ENCODE measurements around the gene MOCOS. TPM values are rescaled to one million over a fixed set of nuclear protein-coding genes. Genes with fewer than 3 reads are reported as not detected.

Gene MOCOS
- polyA plus RNA-seq, 1 donor, result 3.8 TPM

- no peaks in the 10 kb centered on the region for H3K27me3 ChIP-seq (ENCODE audit: control insufficient read depth, insufficient read depth, low read length)
- H3K27ac ChIP-seq (ENCODE audit: low read length), result no peak overlapping the region
- no peak overlapping the region for H3K4me3 ChIP-seq (ENCODE audit: low read length)
- H3K4me1 ChIP-seq (ENCODE audit: control insufficient read depth, insufficient read depth, low read length), result no peaks in the 10 kb centered on the region
- no peaks in the 10 kb centered on the region for H3K9me3 ChIP-seq (ENCODE audit: control insufficient read depth, low read depth, low read length)
- WGBS (ENCODE audit: insufficient coverage, low lambda C conversion rate), result no CpG with 5 or more reads among the region's 8 CpGs
- DNase-seq, result no peak
- no peaks in the 10 kb centered on the region for H3K36me3 ChIP-seq (ENCODE audit: control insufficient read depth, insufficient read depth, low read length)
Measured at GRCh38 chr18:36264283-36264682, 77.0 kb downstream of the MOCOS start.

DNA sequence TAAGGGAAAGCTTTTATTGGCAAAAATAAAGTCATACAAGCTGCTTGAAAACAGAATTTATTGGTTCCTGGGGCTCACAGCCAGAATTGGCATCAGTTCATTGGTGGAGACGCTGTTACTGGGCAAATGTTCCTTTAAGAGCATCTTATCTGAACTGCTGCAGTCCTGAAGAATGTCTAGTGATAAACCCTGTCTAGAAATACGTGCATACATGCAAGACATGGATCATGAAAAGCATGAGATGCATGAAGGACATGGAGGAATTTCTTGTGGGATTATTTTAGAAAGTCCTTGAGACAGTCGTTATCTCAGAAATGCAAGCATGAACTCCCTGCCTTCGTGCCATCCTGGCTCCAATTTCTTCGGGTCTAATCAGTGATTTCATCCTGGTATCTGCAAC is 77.7 kb downstream of the MOCOS start:
- Histone ChIP-seq H3K27me3 (ENCODE audit: control insufficient read depth, insufficient read depth, low read length) (no peaks in the 10 kb centered on the region), H3K4me1 (ENCODE audit: control insufficient read depth, insufficient read depth, low read length) (no peaks in the 10 kb centered on the region), H3K27ac (ENCODE audit: low read length) (no peak overlapping the region), H3K4me3 (ENCODE audit: low read length) (no peak overlapping the region), H3K9me3 (ENCODE audit: control insufficient read depth, low read depth, low read length) (no peaks in the 10 kb centered on the region), H3K36me3 (ENCODE audit: control insufficient read depth, insufficient read depth, low read length) (no peaks in the 10 kb centered on the region)
- 17% methylated on average over 1 of the region's 5 CpGs for WGBS (ENCODE audit: insufficient coverage, low lambda C conversion rate)
- DNase-seq, result peak in 1 of 2 donors; percentile 17

DNA sequence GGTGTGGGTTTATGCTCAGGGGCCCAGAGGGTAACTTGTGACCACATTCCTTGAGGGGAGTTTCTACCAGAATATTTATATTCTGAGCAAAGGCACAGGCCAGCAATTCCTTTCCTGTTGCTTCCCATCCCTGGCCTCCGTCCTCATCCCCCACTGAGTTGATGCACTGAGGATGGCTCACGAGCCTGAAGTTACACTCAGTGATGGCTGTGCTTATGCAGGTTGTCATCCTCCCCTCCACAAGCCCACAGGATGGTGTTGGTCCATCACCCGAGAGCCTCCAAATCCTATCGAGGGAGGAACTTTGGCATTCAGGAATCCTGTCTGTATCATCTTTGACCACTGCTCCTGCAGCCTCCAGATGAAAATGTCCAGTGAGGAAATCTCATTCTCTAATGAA is 81.9 kb downstream of the MOCOS start:
- no CpG with 5 or more reads among the region's 4 CpGs for WGBS (ENCODE audit: insufficient coverage, low lambda C conversion rate)

GRCh38 chr18:36271153-36271552 is 83.9 kb downstream of the MOCOS start:
- peaks cover 3% of the 10 kb centered on the region for H3K9me3 ChIP-seq (ENCODE audit: control insufficient read depth, low read depth, low read length)
- no peak overlapping the region for H3K4me3 ChIP-seq (ENCODE audit: low read length)
- H3K27me3 ChIP-seq (ENCODE audit: control insufficient read depth, insufficient read depth, low read length), result no peaks in the 10 kb centered on the region
- H3K4me1 ChIP-seq (ENCODE audit: control insufficient read depth, insufficient read depth, low read length), result no peaks in the 10 kb centered on the region
- DNase-seq, result no peak
- no peak overlapping the region for H3K27ac ChIP-seq (ENCODE audit: low read length)
- H3K36me3 ChIP-seq (ENCODE audit: control insufficient read depth, insufficient read depth, low read length), result no peaks in the 10 kb centered on the region

More for the DNA sequence above, 81.9 kb downstream of the MOCOS start:
- no peak for DNase-seq
- no peaks in the 10 kb centered on the region for H3K36me3 ChIP-seq (ENCODE audit: control insufficient read depth, insufficient read depth, low read length)
- H3K4me3 ChIP-seq (ENCODE audit: low read length), result no peak overlapping the region
- H3K4me1 ChIP-seq (ENCODE audit: control insufficient read depth, insufficient read depth, low read length), result no peaks in the 10 kb centered on the region
- H3K27me3 ChIP-seq (ENCODE audit: control insufficient read depth, insufficient read depth, low read length), result no peaks in the 10 kb centered on the region
- no peak overlapping the region for H3K27ac ChIP-seq (ENCODE audit: low read length)
- H3K9me3 ChIP-seq (ENCODE audit: control insufficient read depth, low read depth, low read length), result peaks cover 3% of the 10 kb centered on the region

DNA sequence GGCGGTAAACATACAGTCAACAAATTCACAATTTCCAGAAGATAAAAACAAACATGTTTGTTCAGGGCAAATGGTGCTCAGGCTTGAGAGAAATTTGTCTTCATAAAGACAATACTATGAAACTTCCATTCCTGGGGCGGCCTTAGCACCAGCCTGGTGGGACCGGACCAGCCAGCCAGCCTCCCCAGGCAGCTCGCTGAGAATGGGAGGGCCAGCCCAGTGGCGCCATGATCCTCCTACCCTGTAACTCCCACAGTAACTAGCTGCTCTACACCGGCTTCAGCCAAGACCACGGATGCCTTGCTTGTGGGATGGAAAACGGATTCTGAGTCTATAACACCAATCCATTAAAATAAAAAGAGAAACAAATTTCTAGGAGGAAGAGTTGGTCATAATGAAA is 86.0 kb downstream of the MOCOS start:
- no peak overlapping the region for H3K4me3 ChIP-seq (ENCODE audit: low read length)
- peaks cover 3% of the 10 kb centered on the region for H3K9me3 ChIP-seq (ENCODE audit: control insufficient read depth, low read depth, low read length)
- no peaks in the 10 kb centered on the region for H3K4me1 ChIP-seq (ENCODE audit: control insufficient read depth, insufficient read depth, low read length)
- no peak for DNase-seq
- 100% methylated on average over 1 of the region's 8 CpGs for WGBS (ENCODE audit: insufficient coverage, low lambda C conversion rate)
- peaks cover 2% of the 10 kb centered on the region for H3K27me3 ChIP-seq (ENCODE audit: control insufficient read depth, insufficient read depth, low read length)
- no peaks in the 10 kb centered on the region for H3K36me3 ChIP-seq (ENCODE audit: control insufficient read depth, insufficient read depth, low read length)
- H3K27ac ChIP-seq (ENCODE audit: low read length), result no peak overlapping the region

DNA sequence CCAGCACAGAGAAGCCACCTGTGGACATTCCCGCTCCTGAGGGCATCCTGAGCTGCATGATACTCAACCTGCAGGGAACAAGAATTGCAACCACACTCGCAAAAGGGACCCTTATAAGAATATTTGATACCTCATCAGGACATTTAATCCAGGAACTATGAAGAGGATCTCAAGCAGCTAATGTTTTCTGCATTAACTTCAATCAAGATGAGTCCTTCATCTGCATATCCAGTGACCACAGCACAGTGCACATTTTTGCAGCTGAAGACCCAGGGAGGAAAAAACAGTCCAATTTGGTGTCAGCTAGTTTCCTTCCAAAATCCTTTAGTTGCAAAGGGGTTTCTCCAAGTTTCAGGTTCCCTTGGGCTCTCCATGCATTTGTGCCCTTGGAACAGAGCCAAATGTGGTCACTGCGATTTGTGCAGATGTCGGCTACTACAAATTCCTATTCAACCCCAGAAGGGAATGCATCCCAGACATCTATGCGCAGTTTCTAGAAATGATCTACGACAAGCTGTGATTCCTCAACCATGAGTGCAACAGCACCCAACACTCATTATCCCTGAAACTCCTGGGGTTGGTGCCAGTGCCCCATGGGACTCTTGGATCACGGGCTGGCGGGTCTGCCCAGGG is 86.9 kb downstream of the MOCOS start:
- no CpG with 5 or more reads among the region's 8 CpGs for WGBS (ENCODE audit: insufficient coverage, low lambda C conversion rate)
- Histone ChIP-seq H3K4me1 (ENCODE audit: control insufficient read depth, insufficient read depth, low read length) (no peaks in the 10 kb centered on the region), H3K27ac (ENCODE audit: low read length) (no peak overlapping the region), H3K36me3 (ENCODE audit: control insufficient read depth, insufficient read depth, low read length) (no peaks in the 10 kb centered on the region), H3K4me3 (ENCODE audit: low read length) (no peak overlapping the region), H3K27me3 (ENCODE audit: control insufficient read depth, insufficient read depth, low read length) (peaks cover 7% of the 10 kb centered on the region), H3K9me3 (ENCODE audit: control insufficient read depth, low read depth, low read length) (peaks cover 3% of the 10 kb centered on the region)
- no peak for DNase-seq

DNA sequence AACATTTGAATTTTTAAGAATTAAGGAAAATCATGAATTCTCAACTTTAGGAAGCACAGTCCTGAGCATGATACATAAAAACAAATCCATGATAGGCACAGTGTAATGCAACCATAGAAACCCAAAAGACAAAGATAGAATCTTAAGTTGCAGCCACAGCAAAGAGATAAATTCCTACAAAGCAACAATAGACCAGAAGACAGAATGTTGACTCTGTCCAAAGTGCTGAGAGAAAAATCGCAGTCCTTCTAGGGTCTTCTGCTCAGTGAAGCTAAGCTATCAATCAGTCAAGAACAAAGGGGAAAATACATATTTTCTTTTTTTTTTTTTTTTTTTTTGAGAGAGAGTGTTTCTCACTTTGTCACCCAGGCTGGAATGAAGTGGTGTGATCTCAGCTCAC is 88.3 kb downstream of the MOCOS start:
- no peak for DNase-seq
- peaks cover 3% of the 10 kb centered on the region for H3K9me3 ChIP-seq (ENCODE audit: control insufficient read depth, low read depth, low read length)
- H3K27me3 ChIP-seq (ENCODE audit: control insufficient read depth, insufficient read depth, low read length), result peaks cover 7% of the 10 kb centered on the region
- 100% methylated on average over 1 of the region's 1 CpG for WGBS (ENCODE audit: insufficient coverage, low lambda C conversion rate)
- no peak overlapping the region for H3K4me3 ChIP-seq (ENCODE audit: low read length)
- no peak overlapping the region for H3K27ac ChIP-seq (ENCODE audit: low read length)
- H3K4me1 ChIP-seq (ENCODE audit: control insufficient read depth, insufficient read depth, low read length), result no peaks in the 10 kb centered on the region
- no peaks in the 10 kb centered on the region for H3K36me3 ChIP-seq (ENCODE audit: control insufficient read depth, insufficient read depth, low read length)

GRCh38 chr18:36279001-36279400 is 91.7 kb downstream of the MOCOS start:
- H3K36me3 ChIP-seq (ENCODE audit: control insufficient read depth, insufficient read depth, low read length), result no peaks in the 10 kb centered on the region
- H3K27me3 ChIP-seq (ENCODE audit: control insufficient read depth, insufficient read depth, low read length), result peaks cover 14% of the 10 kb centered on the region
- no peaks in the 10 kb centered on the region for H3K9me3 ChIP-seq (ENCODE audit: control insufficient read depth, low read depth, low read length)
- no peak overlapping the region for H3K27ac ChIP-seq (ENCODE audit: low read length)
- DNase-seq, result no peak
- H3K4me1 ChIP-seq (ENCODE audit: control insufficient read depth, insufficient read depth, low read length), result no peaks in the 10 kb centered on the region
- H3K4me3 ChIP-seq (ENCODE audit: low read length), result no peak overlapping the region
- no CpG with 5 or more reads among the region's 3 CpGs for WGBS (ENCODE audit: insufficient coverage, low lambda C conversion rate)

- no peak for DNase-seq
- Histone ChIP-seq H3K36me3 (ENCODE audit: control insufficient read depth, insufficient read depth, low read length) (no peaks in the 10 kb centered on the region), H3K4me1 (ENCODE audit: control insufficient read depth, insufficient read depth, low read length) (no peaks in the 10 kb centered on the region), H3K27me3 (ENCODE audit: control insufficient read depth, insufficient read depth, low read length) (peaks cover 16% of the 10 kb centered on the region), H3K9me3 (ENCODE audit: control insufficient read depth, low read depth, low read length) (no peaks in the 10 kb centered on the region), H3K27ac (ENCODE audit: low read length) (no peak overlapping the region), H3K4me3 (ENCODE audit: low read length) (no peak overlapping the region)
- WGBS (ENCODE audit: insufficient coverage, low lambda C conversion rate), result no CpG with 5 or more reads among the region's 3 CpGs
Measured at GRCh38 chr18:36281936-36282335, 94.6 kb downstream of the MOCOS start.

GRCh38 chr18:36283448-36283847 is 96.2 kb downstream of the MOCOS start:
- Histone ChIP-seq H3K4me1 (ENCODE audit: control insufficient read depth, insufficient read depth, low read length) (no peaks in the 10 kb centered on the region), H3K9me3 (ENCODE audit: control insufficient read depth, low read depth, low read length) (no peaks in the 10 kb centered on the region), H3K27me3 (ENCODE audit: control insufficient read depth, insufficient read depth, low read length) (peaks cover 16% of the 10 kb centered on the region), H3K27ac (ENCODE audit: low read length) (no peak overlapping the region), H3K4me3 (ENCODE audit: low read length) (no peak overlapping the region), H3K36me3 (ENCODE audit: control insufficient read depth, insufficient read depth, low read length) (no peaks in the 10 kb centered on the region)
- DNase-seq, result no peak
- no CpG with 5 or more reads among the region's 6 CpGs for WGBS (ENCODE audit: insufficient coverage, low lambda C conversion rate)

DNA sequence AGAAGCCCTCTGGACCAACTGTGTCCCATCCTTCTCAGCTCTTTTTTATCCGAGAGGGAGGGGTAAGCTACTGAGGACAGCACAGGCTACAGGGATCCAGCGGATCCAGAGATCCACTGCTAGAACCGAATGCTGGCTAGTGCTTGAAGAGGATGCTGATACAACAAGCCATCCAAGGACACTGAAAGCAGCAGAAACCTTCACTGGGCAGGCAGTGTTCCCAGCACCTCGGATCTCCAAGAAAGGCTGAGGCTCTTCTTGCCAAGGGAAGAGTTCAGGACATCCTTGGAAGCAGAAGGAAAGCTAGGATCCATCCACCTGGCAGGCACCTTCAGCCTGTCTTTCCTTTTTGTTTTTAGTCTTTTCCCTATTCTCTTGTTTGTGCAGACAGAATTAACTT is 97.0 kb downstream of the MOCOS start:
- Histone ChIP-seq H3K4me3 (ENCODE audit: low read length) (no peak overlapping the region), H3K36me3 (ENCODE audit: control insufficient read depth, insufficient read depth, low read length) (no peaks in the 10 kb centered on the region), H3K4me1 (ENCODE audit: control insufficient read depth, insufficient read depth, low read length) (no peaks in the 10 kb centered on the region), H3K27ac (ENCODE audit: low read length) (no peak overlapping the region), H3K27me3 (ENCODE audit: control insufficient read depth, insufficient read depth, low read length) (peaks cover 11% of the 10 kb centered on the region), H3K9me3 (ENCODE audit: control insufficient read depth, low read depth, low read length) (no peaks in the 10 kb centered on the region)
- WGBS (ENCODE audit: insufficient coverage, low lambda C conversion rate), result no CpG with 5 or more reads among the region's 4 CpGs
- no peak for DNase-seq
